K562 (cell line): ENCODE measurements around the gene PHAX. TPM values are rescaled to one million over a fixed set of nuclear protein-coding genes. Genes with fewer than 3 reads are reported as not detected.
"Not testable (repeated sequence)": the region's sequence is repeated elsewhere in the genome, so short reads cannot be mapped to it uniquely, and the experiment has no call there.

Source experiments
- ATAC-seq: fragments of 200-7000 bp; cut with Tn5 transposase; 3 replicates; pipeline ENCODE4 v1.9.1; 2020; ENCODE audit warnings: moderate library complexity
- BruUV-seq: library from RNA; stranded (reverse); fragments of 400-500 nt; replicated peaks from 2 replicates; lab custom pipeline; 2021; lab: Mats Ljungman, UMichigan
- CTCF ChIA-PET: fragments of 300-600 bp; formaldehyde crosslinking; extraction: SDS; loops from one replicate; lab custom pipeline; 2021; ENCODE audit warnings: low intra/inter-chr PET ratio; lab: Yijun Ruan, JAX
- POLR2A ChIA-PET: fragments of 300-600, 350-650 bp; sonication (Branson Sonifier 250); formaldehyde crosslinking; extraction: SDS; loops from one replicate; lab custom pipeline; 2021; ENCODE audit warnings: antibody characterized with exemption, inconsistent platforms; lab: Yijun Ruan, JAX
- DNase-seq, 4 experiments: peaks; one replicate each; pipeline versions ENCODE4 v3.0.0 to v3.0.0-alpha.2; 2011 to 2018; ENCODE audit warnings: low spot score in 3 of 4, mixed read lengths in 3 of 4; ENCODE audit errors: extremely low read depth in 1 of 4
- FAIRE-seq: peaks from 2 replicates; lab custom pipeline; 2011; peaks lifted over from hg19 to GRCh38; lab: Jason Lieb, UNC
- H2AFZ ChIP-seq: 2 replicates; pipeline ENCODE4 v1.6.0; 2011; ENCODE audit warnings: low read depth, low read length, control low read depth, inconsistent platforms
- H3K27ac ChIP-seq: fragments of 200-600 bp; 3 replicates; pipeline ENCODE4 v1.8.0; 2011; ENCODE audit warnings: low read depth, mild to moderate bottlenecking, control low read depth, inconsistent platforms, low read length, moderate library complexity, mixed read lengths; ENCODE audit errors: extremely low read depth
- H3K27me3 ChIP-seq, 2 experiments: fragments of 300-600 bp in 1 of 2; 2 replicates in 1 of 2; 3 replicates in 1 of 2; pipeline versions ENCODE4 v1.6.0 to v1.8.0; 2011; ENCODE audit warnings: inconsistent platforms in 2 of 2, low read length in 2 of 2, mild to moderate bottlenecking in 1 of 2, mixed read lengths in 1 of 2, moderate library complexity in 1 of 2; ENCODE audit not compliant: control insufficient read depth in 2 of 2, insufficient read depth in 2 of 2
- H3K36me3 ChIP-seq: fragments of 300-600 bp; 3 replicates; pipeline ENCODE4 v1.8.0; 2011; ENCODE audit warnings: mild to moderate bottlenecking, low read length, inconsistent platforms; ENCODE audit not compliant: control insufficient read depth, insufficient read depth
- H3K4me1 ChIP-seq, 2 experiments: fragments of 200-600 bp in 1 of 2; replicated peaks in 1 of 2; 2 replicates in 1 of 2; 3 replicates in 1 of 2; pipeline versions ENCODE4 v1.5.1 to v1.8.0; 2011; ENCODE audit warnings: inconsistent platforms in 2 of 2, low read length in 2 of 2, mild to moderate bottlenecking in 1 of 2, mixed read lengths in 1 of 2, moderate library complexity in 1 of 2; ENCODE audit not compliant: control insufficient read depth in 2 of 2, insufficient read depth in 2 of 2
- H3K4me2 ChIP-seq: 2 replicates; pipeline ENCODE4 v1.6.1; 2011; ENCODE audit warnings: low read length, control low read depth, inconsistent platforms, mixed read lengths; ENCODE audit not compliant: insufficient read depth
- H3K4me3 ChIP-seq: fragments of 200-600 bp; sonication (generic), shearing (Covaris generic); 2 replicates; pipeline ENCODE4 v1.5.1; 2016; ENCODE audit warnings: control low read depth, inconsistent platforms
- H3K79me2 ChIP-seq: fragments of 200-600 bp; 3 replicates; pipeline ENCODE4 v1.8.0; 2011; ENCODE audit warnings: low read length, inconsistent platforms; ENCODE audit not compliant: control insufficient read depth, insufficient read depth
- H3K9ac ChIP-seq, 2 experiments: 2 replicates each; pipeline versions ENCODE4 v1.6.0 to v1.6.1; 2011; ENCODE audit warnings: low read depth in 2 of 2, low read length in 2 of 2, control low read depth in 1 of 2, inconsistent platforms in 1 of 2, mild to moderate bottlenecking in 1 of 2, mixed read lengths in 1 of 2; ENCODE audit not compliant: insufficient read depth in 1 of 2
- H3K9me1 ChIP-seq: one replicate; pipeline ENCODE4 v1.6.0; 2011; ENCODE audit warnings: inconsistent platforms, mild to moderate bottlenecking, low read length, moderate library complexity; ENCODE audit not compliant: control insufficient read depth, insufficient read depth
- H3K9me3 ChIP-seq: replicated peaks from 2 replicates; pipeline ENCODE4 v1.5.1; 2011; ENCODE audit warnings: low read depth, low read length, inconsistent platforms; ENCODE audit not compliant: control insufficient read depth, insufficient read depth
- H4K20me1 ChIP-seq: replicated peaks from 2 replicates; pipeline ENCODE4 v1.6.1; 2011; ENCODE audit warnings: low read length, inconsistent platforms, mixed read lengths; ENCODE audit not compliant: control insufficient read depth, insufficient read depth
- CEBPB ChIP-seq: fragments of 450-650 bp; IDR thresholded peaks from 2 replicates; pipeline ENCODE4 v1.6.1; 2016; ENCODE audit warnings: missing genetic modification characterization, missing compliant biosample characterization
- NCOA1 ChIP-seq: fragments of 450-650 bp; IDR thresholded peaks from 2 replicates; pipeline ENCODE4 v1.6.1; 2016; ENCODE audit warnings: low read depth
- WGBS: fragments of 100-300 bp; shearing (Covaris generic); methylation state at CpG from one replicate; pipeline ENCODE4 v1.1.6; 2016; ENCODE audit warnings: low coverage, mixed read lengths; ENCODE audit not compliant: insufficient coverage; ENCODE audit errors: missing lambda C conversion rate; 5-methylcytosine and 5-hydroxymethylcytosine counted together
- in situ Hi-C: fragments of 300-500 bp; cut with MboI; formaldehyde crosslinking; loops from 4 replicates; pipeline ENCODE4 v1.15.0; 2018; ENCODE audit warnings: inconsistent platforms, mixed read lengths
- intact Hi-C: fragments of 100-400 bp; cut with micrococcal nuclease; formaldehyde crosslinking; loops from 2 replicates; pipeline ENCODE4 v1.14.2; 2022
- polyA plus RNA-seq, 8 experiments: library from polyadenylated mRNA; depleted of rRNA in 4 of 8; stranded (reverse) in 5 of 8; unstranded in 3 of 8; fragments of >200 nt; fragmentation: Nextera tagmentation in 2 of 8; fragmentation: Illumina TruSeq in 1 of 8; extraction: Ambion mirVana in 2 of 8; extraction: Trizol in 1 of 8; gene quantifications; 2 replicates each; pipeline versions ENCODE4 v1.2.1 to v1.2.3, GENCODE V29; 2011 to 2014; ENCODE audit warnings: inconsistent platforms in 1 of 8, missing spikeins in 1 of 8
- total RNA-seq, 7 experiments: library from RNA; depleted of rRNA in 6 of 7; stranded (reverse); fragments of >200 nt in 6 of 7; fragmentation: Illumina TruSeq in 2 of 7; extraction: Trizol in 2 of 7; gene quantifications; 2 replicates each; pipeline versions ENCODE4 v1.2.1 to v1.2.3, GENCODE V29; 2011 to 2021; ENCODE audit warnings: low replicate concordance in 1 of 7
- TF ChIP-seq, protein P1 (sequence below): sonication (generic); formaldehyde crosslinking; IDR thresholded peaks from 2 replicates; pipeline ENCODE4 v1.8.1; 2023; ENCODE audit warnings: missing genetic modification reagents, mild to moderate bottlenecking, borderline replicate concordance

PHAX gene
- total and polyA plus RNA-seq, 9 of the 15 experiments (the other 6 are each of a cell fraction or from before 2014, with no cell fraction given): 20.2 to 59.8 (median 43.5) TPM

- H3K36me3 ChIP-seq, H3K27ac ChIP-seq, H3K9me1 ChIP-seq, H3K9me3 ChIP-seq, DNase-seq, FAIRE-seq, H3K4me1 ChIP-seq, H3K4me2 ChIP-seq, H3K4me3 ChIP-seq, H3K79me2 ChIP-seq, CTCF ChIA-PET, ATAC-seq, H4K20me1 ChIP-seq, H3K27me3 ChIP-seq, H3K9ac ChIP-seq, BruUV-seq: not testable (repeated sequence)
- H2AFZ ChIP-seq: 0 out of 2 replicates have a peak overlapping the region, but pooled peaks have one; percentile 32
- 16% methylated on average over 6 of the region's 6 CpGs for WGBS
- intact Hi-C loops: loop anchor here (5.0 kb wide), 2 partner anchors 107 to 312 kb away; no protein-coding TSS in a partner anchor
- in situ Hi-C loops: loop anchor here (10.0 to 25.0 kb wide), 2 partner anchors 305 to 663 kb away; no protein-coding TSS in a partner anchor
- POLR2A ChIA-PET: interaction anchor here (0.6 kb wide), 1 partner anchor 42 kb away, joined by 3 read pairs; no protein-coding TSS in a partner anchor
Measured at GRCh38 chr5:126649709-126650108, 49.0 kb downstream of the PHAX start.

GRCh38 chr5:126650463-126650862, 49.7 kb downstream of the PHAX start:
- WGBS: 50% methylated on average over 1 of the region's 1 CpG
- Histone ChIP-seq H3K4me3 (no peak overlapping the region), H3K4me2 (no peak overlapping the region), H3K9ac (no peak overlapping the region), H3K36me3 (no peaks in the 10 kb centered on the region), H3K27ac (no peak overlapping the region), H3K79me2 (no peaks in the 10 kb centered on the region), H3K4me1 (no peaks in the 10 kb centered on the region), H3K9me3 (no peaks in the 10 kb centered on the region), H4K20me1 (no peaks in the 10 kb centered on the region), H3K9me1 (no peaks in the 10 kb centered on the region), H2AFZ (no peak overlapping the region), H3K27me3 (no peaks in the 10 kb centered on the region; a peak in 1 of 5 replicates)
- no peak for FAIRE-seq
- DNase-seq: no peak
- intact Hi-C loops (loop anchor here (5.0 kb wide), 2 partner anchors 108 to 313 kb away; no protein-coding TSS in a partner anchor), in situ Hi-C loops (no loop called here)
- TF ChIP-seq NCOA1 (no peak), CEBPB (0 out of 2 replicates have a peak, but pooled peaks have one; percentile 10)
- TF ChIP-seq, protein P1, sequence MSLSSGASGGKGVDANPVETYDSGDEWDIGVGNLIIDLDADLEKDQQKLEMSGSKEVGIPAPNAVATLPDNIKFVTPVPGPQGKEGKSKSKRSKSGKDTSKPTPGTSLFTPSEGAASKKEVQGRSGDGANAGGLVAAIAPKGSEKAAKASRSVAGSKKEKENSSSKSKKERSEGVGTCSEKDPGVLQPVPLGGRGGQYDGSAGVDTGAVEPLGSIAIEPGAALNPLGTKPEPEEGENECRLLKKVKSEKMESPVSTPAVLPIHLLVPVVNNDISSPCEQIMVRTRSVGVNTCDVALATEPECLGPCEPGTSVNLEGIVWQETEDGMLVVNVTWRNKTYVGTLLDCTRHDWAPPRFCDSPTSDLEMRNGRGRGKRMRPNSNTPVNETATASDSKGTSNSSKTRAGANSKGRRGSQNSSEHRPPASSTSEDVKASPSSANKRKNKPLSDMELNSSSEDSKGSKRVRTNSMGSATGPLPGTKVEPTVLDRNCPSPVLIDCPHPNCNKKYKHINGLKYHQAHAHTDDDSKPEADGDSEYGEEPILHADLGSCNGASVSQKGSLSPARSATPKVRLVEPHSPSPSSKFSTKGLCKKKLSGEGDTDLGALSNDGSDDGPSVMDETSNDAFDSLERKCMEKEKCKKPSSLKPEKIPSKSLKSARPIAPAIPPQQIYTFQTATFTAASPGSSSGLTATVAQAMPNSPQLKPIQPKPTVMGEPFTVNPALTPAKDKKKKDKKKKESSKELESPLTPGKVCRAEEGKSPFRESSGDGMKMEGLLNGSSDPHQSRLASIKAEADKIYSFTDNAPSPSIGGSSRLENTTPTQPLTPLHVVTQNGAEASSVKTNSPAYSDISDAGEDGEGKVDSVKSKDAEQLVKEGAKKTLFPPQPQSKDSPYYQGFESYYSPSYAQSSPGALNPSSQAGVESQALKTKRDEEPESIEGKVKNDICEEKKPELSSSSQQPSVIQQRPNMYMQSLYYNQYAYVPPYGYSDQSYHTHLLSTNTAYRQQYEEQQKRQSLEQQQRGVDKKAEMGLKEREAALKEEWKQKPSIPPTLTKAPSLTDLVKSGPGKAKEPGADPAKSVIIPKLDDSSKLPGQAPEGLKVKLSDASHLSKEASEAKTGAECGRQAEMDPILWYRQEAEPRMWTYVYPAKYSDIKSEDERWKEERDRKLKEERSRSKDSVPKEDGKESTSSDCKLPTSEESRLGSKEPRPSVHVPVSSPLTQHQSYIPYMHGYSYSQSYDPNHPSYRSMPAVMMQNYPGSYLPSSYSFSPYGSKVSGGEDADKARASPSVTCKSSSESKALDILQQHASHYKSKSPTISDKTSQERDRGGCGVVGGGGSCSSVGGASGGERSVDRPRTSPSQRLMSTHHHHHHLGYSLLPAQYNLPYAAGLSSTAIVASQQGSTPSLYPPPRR (CRISPR knock-in tag): no peak
- POLR2A ChIA-PET: interaction anchor here (0.9 to 1.0 kb wide), 2 partner anchors 9 to 368 kb away, joined by 4 to 5 read pairs; no protein-coding TSS in a partner anchor
- CTCF ChIA-PET: no interaction called here
- BruUV-seq: no TSS peak
- no peak for ATAC-seq
